OCI-LY7 (cell line): ENCODE measurements around the gene TVP23A.

Source experiments
- CTCF ChIP-seq: fragments of 200-600 bp; sonication (generic); conservative IDR thresholded peaks from 2 replicates; pipeline ENCODE4 v1.5.1; 2014; ENCODE audit warnings: mild to moderate bottlenecking, antibody characterized with exemption, low read length, moderate library complexity, mixed read lengths
- EZH2phosphoT487 ChIP-seq: fragments of 200-600 bp; sonication (generic); IDR thresholded peaks from 2 replicates; pipeline ENCODE4 v1.6.1; 2018; ENCODE audit warnings: low read depth, borderline replicate concordance, mild to moderate bottlenecking, mixed run types, antibody characterized with exemption, low read length, moderate library complexity, mixed read lengths

- no peak for TF ChIP-seq CTCF
- no peak for TF ChIP-seq EZH2phosphoT487
Observed at GRCh38 chr16:10834766-10835165, 16.2 kb upstream of the TVP23A start.
